HFFc6 (cell line): Measurements from ENCODE around the gene PLBD1. TPM values are rescaled to one million over a fixed set of nuclear protein-coding genes. Genes with fewer than 3 reads are reported as not detected.

Experiments used
- DNase-seq: peaks from one replicate; pipeline ENCODE4 v3.0.0-alpha.2; 2018
- H3K27ac Mint-ChIP-seq: 2 replicates; pipeline ENCODE4 v1.8.0; 2020; ENCODE audit warnings: mild to moderate bottlenecking, mixed read lengths
- H3K27me3 Mint-ChIP-seq: 2 replicates; pipeline ENCODE4 v1.8.0; 2021; ENCODE audit warnings: mild to moderate bottlenecking, moderate library complexity, mixed read lengths; ENCODE audit not compliant: insufficient read depth
- H3K36me3 Mint-ChIP-seq: 2 replicates; pipeline ENCODE4 v1.8.0; 2021; ENCODE audit warnings: low read depth, mixed read lengths
- H3K4me1 Mint-ChIP-seq: 2 replicates; pipeline ENCODE4 v1.8.0; 2020; ENCODE audit warnings: low read depth, mixed read lengths
- H3K4me3 Mint-ChIP-seq: 2 replicates; pipeline ENCODE4 v1.8.0; 2020; ENCODE audit warnings: mild to moderate bottlenecking, moderate library complexity, mixed read lengths
- H3K9me3 Mint-ChIP-seq: 2 replicates; pipeline ENCODE4 v1.8.0; 2020; ENCODE audit warnings: mild to moderate bottlenecking, mixed read lengths
- CTCF ChIP-seq: fragments of 200-600 bp; sonication (generic); IDR thresholded peaks from 2 replicates; pipeline ENCODE4 v1.5.0; 2021; ENCODE audit warnings: antibody characterized with exemption, mild to moderate bottlenecking
- total RNA-seq, 6 experiments: library from RNA; stranded (reverse); fragmentation: NEBNext Ultra II Directional; extraction: Animal tissue kit (Norgen Biotek cat#: 25700); gene quantifications; 2 replicates in 1 of 6; 3 replicates in 5 of 6; pipeline ENCODE4 v1.2.3, GENCODE V29; 2021

Gene PLBD1
- total RNA-seq, 6 experiments from 2014 or later = not detected

GRCh38 chr12:14547571-14547970 lies 20.1 kb downstream of the PLBD1 start:
- no peaks in the 10 kb centered on the region for H3K36me3 Mint-ChIP-seq
- H3K4me3 Mint-ChIP-seq = no peak overlapping the region
- DNase-seq = no peak
- peaks cover 2% of the 10 kb centered on the region for H3K27me3 Mint-ChIP-seq
- peaks cover 11% of the 10 kb centered on the region; the same call in 1 of the 2 replicates for H3K9me3 Mint-ChIP-seq
- no peak overlapping the region for H3K27ac Mint-ChIP-seq
- H3K4me1 Mint-ChIP-seq = no peaks in the 10 kb centered on the region
- no peak for TF ChIP-seq CTCF

GRCh38 chr12:14545144-14546124 lies 22.2 kb downstream of the PLBD1 start:
- Mint-ChIP-seq H3K27ac (no peak overlapping the region), H3K4me1 (no peaks in the 10 kb centered on the region), H3K9me3 (peaks cover 11% of the 10 kb centered on the region; the same call in 1 of the 2 replicates), H3K27me3 (peaks cover 2% of the 10 kb centered on the region), H3K4me3 (no peak overlapping the region), H3K36me3 (no peaks in the 10 kb centered on the region)
- no peak for DNase-seq
- no peak for TF ChIP-seq CTCF

- Mint-ChIP-seq H3K27ac (no peak overlapping the region), H3K4me3 (no peak overlapping the region), H3K4me1 (no peaks in the 10 kb centered on the region), H3K36me3 (no peaks in the 10 kb centered on the region), H3K27me3 (peaks cover 2% of the 10 kb centered on the region; the same call in 1 of the 2 replicates), H3K9me3 (peaks cover 4% of the 10 kb centered on the region; the same call in 1 of the 2 replicates)
- no peak for TF ChIP-seq CTCF
- DNase-seq = no peak
These were observed 26.8 kb downstream of the PLBD1 start for GRCh38 chr12:14540801-14541462.

GRCh38 chr12:14537088-14537487 lies 30.6 kb downstream of the PLBD1 start:
- H3K4me3 Mint-ChIP-seq = no peak overlapping the region
- no peak for DNase-seq
- no peaks in the 10 kb centered on the region for H3K36me3 Mint-ChIP-seq
- TF ChIP-seq CTCF = no peak
- peaks cover 2% of the 10 kb centered on the region for H3K27me3 Mint-ChIP-seq
- peaks cover 4% of the 10 kb centered on the region; the same call in 1 of the 2 replicates for H3K9me3 Mint-ChIP-seq
- no peak overlapping the region for H3K27ac Mint-ChIP-seq
- no peaks in the 10 kb centered on the region for H3K4me1 Mint-ChIP-seq

- Mint-ChIP-seq H3K4me1 (no peaks in the 10 kb centered on the region), H3K27me3 (peaks cover 2% of the 10 kb centered on the region), H3K4me3 (no peak overlapping the region), H3K36me3 (no peaks in the 10 kb centered on the region), H3K27ac (no peak overlapping the region), H3K9me3 (no peaks in the 10 kb centered on the region)
- TF ChIP-seq CTCF = no peak
- no peak for DNase-seq
These were observed 35.5 kb downstream of the PLBD1 start for GRCh38 chr12:14532152-14532551.
